ENCODE data around the gene DIPK2A. TPM values are rescaled to one million over a fixed set of nuclear protein-coding genes. Genes with fewer than 3 reads are reported as not detected.

DIPK2A gene
- polyA plus RNA-seq, 1 donor from 2014 or later = 9.7 TPM

- Histone ChIP-seq H3K9me3 (ENCODE audit: low read length) (no peaks in the 10 kb centered on the region), H3K79me2 (replicated peaks; ENCODE audit: insufficient read depth, low read length) (no peaks in the 10 kb centered on the region), H3K9me2 (ENCODE audit: insufficient read depth, low read length) (no peaks in the 10 kb centered on the region), H2AFZ (ENCODE audit: low read depth, low read length) (no peak overlapping the region), H3K36me3 (ENCODE audit: insufficient read depth, low read length) (no peaks in the 10 kb centered on the region), H4K20me1 (ENCODE audit: insufficient read depth) (no peaks in the 10 kb centered on the region), H3K27me3 (ENCODE audit: insufficient read depth, low read depth, low read length) (no peaks in the 10 kb centered on the region), H3F3A (ENCODE audit: insufficient read depth, low read length, poor library complexity, severe bottlenecking) (no peaks in the 10 kb centered on the region), H3K4me3 (ENCODE audit: low read length) (no peak overlapping the region), H3K4me2 (ENCODE audit: low read length) (no peak overlapping the region), H3K27ac (ENCODE audit: low read length) (no peak overlapping the region), H3K9ac (ENCODE audit: low read length) (no peak overlapping the region)
- no peak for TF ChIP-seq TAF1 (IDR thresholded peaks at IDR 0.05; ENCODE audit: low read depth)
- no peak for TF ChIP-seq CTCF (IDR thresholded peaks at IDR 0.05; ENCODE audit: poor library complexity, severe bottlenecking)
- TF ChIP-seq EZH2 (IDR thresholded peaks at IDR 0.05; ENCODE audit: borderline replicate concordance, insufficient read depth, low read length, poor library complexity, severe bottlenecking) = no peak
- TF ChIP-seq SMC3 (conservative IDR thresholded peaks at IDR 0.05; ENCODE audit: poor library complexity) = no peak
- TF ChIP-seq RAD21 (conservative IDR thresholded peaks at IDR 0.05) = no peak
- no peak for TF ChIP-seq POLR2AphosphoS5 (IDR thresholded peaks at IDR 0.05)
- no peak for TF ChIP-seq EP300 (conservative IDR thresholded peaks at IDR 0.05; ENCODE audit: poor library complexity, severe bottlenecking)
- no peak for TF ChIP-seq REST (IDR thresholded peaks at IDR 0.05; ENCODE audit: borderline replicate concordance)
- TF ChIP-seq MXI1 (conservative IDR thresholded peaks at IDR 0.05; ENCODE audit: poor library complexity, severe bottlenecking) = no peak
These were observed 10.3 kb upstream of the DIPK2A start for GRCh38 chr3:143961342-143961741.

- no peaks in the 10 kb centered on the region for H3F3A ChIP-seq (ENCODE audit: insufficient read depth, low read length, poor library complexity, severe bottlenecking)
- H3K9ac ChIP-seq (ENCODE audit: low read length) = no peak overlapping the region
- no peak overlapping the region for H3K4me3 ChIP-seq (ENCODE audit: low read length)
- no peaks in the 10 kb centered on the region for H4K20me1 ChIP-seq (ENCODE audit: insufficient read depth)
- no peak overlapping the region for H2AFZ ChIP-seq (ENCODE audit: low read depth, low read length)
- H3K79me2 ChIP-seq (replicated peaks; ENCODE audit: insufficient read depth, low read length) = no peaks in the 10 kb centered on the region
- H3K9me3 ChIP-seq (ENCODE audit: low read length) = no peaks in the 10 kb centered on the region
- no peaks in the 10 kb centered on the region for H3K9me2 ChIP-seq (ENCODE audit: insufficient read depth, low read length)
- TF ChIP-seq EZH2 (IDR thresholded peaks at IDR 0.05; ENCODE audit: borderline replicate concordance, insufficient read depth, low read length, poor library complexity, severe bottlenecking) = no peak
- TF ChIP-seq MXI1 (conservative IDR thresholded peaks at IDR 0.05; ENCODE audit: poor library complexity, severe bottlenecking) = no peak
- no peak for TF ChIP-seq TAF1 (IDR thresholded peaks at IDR 0.05; ENCODE audit: low read depth)
- no peak for TF ChIP-seq REST (IDR thresholded peaks at IDR 0.05; ENCODE audit: borderline replicate concordance)
- TF ChIP-seq SMC3 (conservative IDR thresholded peaks at IDR 0.05; ENCODE audit: poor library complexity) = no peak
- TF ChIP-seq CTCF (IDR thresholded peaks at IDR 0.05; ENCODE audit: poor library complexity, severe bottlenecking) = no peak
- TF ChIP-seq RAD21 (conservative IDR thresholded peaks at IDR 0.05) = no peak
- no peaks in the 10 kb centered on the region for H3K27me3 ChIP-seq (ENCODE audit: insufficient read depth, low read depth, low read length)
- H3K4me2 ChIP-seq (ENCODE audit: low read length) = no peak overlapping the region
- no peaks in the 10 kb centered on the region for H3K36me3 ChIP-seq (ENCODE audit: insufficient read depth, low read length)
- H3K27ac ChIP-seq (ENCODE audit: low read length) = no peak overlapping the region
These were observed 7.7 kb upstream of the DIPK2A start for GRCh38 chr3:143963946-143964345.

Data from neural cell (in vitro differentiated cells).